Activated CD4-positive, alpha-beta memory T cell treated with anti-CD3 and anti-CD28 coated beads, Interleukin-2, amount 10 ng/mL, durations not matched to agents 7 days and 5 days (primary cell): Measurements from ENCODE around the gene DLGAP3. TPM values are rescaled to one million over a fixed set of nuclear protein-coding genes. Genes with fewer than 3 reads are reported as not detected.

Source experiments
- CTCF ChIA-PET: fragments of 350-600 bp; sonication (Branson Sonifier 250); formaldehyde crosslinking; loops from one replicate; lab custom pipeline; 2021; ENCODE audit warnings: antibody characterized with exemption, inconsistent platforms; lab: Charles Lee
- POLR2A ChIA-PET: fragments of 350-600 bp; sonication (Branson Sonifier 250); formaldehyde crosslinking; loops from one replicate; lab custom pipeline; 2021; ENCODE audit warnings: antibody characterized with exemption; lab: Charles Lee
- DNase-seq: peaks from one replicate; pipeline ENCODE4 v3.0.0-alpha.2; 2020
- H3K27ac Mint-ChIP-seq: one replicate; pipeline ENCODE4 v1.8.0; 2021; ENCODE audit warnings: mild to moderate bottlenecking, mixed read lengths
- H3K27me3 Mint-ChIP-seq: one replicate; pipeline ENCODE4 v1.8.0; 2021; ENCODE audit warnings: mixed read lengths
- H3K36me3 Mint-ChIP-seq: one replicate; pipeline ENCODE4 v1.8.0; 2021; ENCODE audit warnings: low read depth, mixed read lengths
- H3K4me1 Mint-ChIP-seq: one replicate; pipeline ENCODE4 v1.8.0; 2021; ENCODE audit warnings: mixed read lengths
- H3K4me3 Mint-ChIP-seq: one replicate; pipeline ENCODE4 v1.8.0; 2021; ENCODE audit warnings: mild to moderate bottlenecking, mixed read lengths
- H3K9me3 Mint-ChIP-seq: one replicate; pipeline ENCODE4 v1.8.0; 2021; ENCODE audit warnings: mixed read lengths
- total RNA-seq, 2 experiments: library from RNA; stranded (reverse); gene quantifications; one replicate each; pipeline ENCODE4 v1.2.3, GENCODE V29; 2021

The DLGAP3 gene
- total RNA-seq, 2 experiments from 2014 or later: 0.55 to 0.88 TPM

- no peak for DNase-seq
- CTCF ChIA-PET: interaction anchor here (0.7 to 4.6 kb wide), 8 partner anchors 10 to 616 kb away, joined by 3 to 38 read pairs (median 5); partner anchors contain the start of genes SFPQ and TMEM35B
- POLR2A ChIA-PET: interaction anchor here (1.5 to 2.1 kb wide), 2 partner anchors 14 to 323 kb away, joined by 7 to 9 read pairs; no protein-coding TSS in a partner anchor
- H3K9me3 Mint-ChIP-seq: no peaks in the 10 kb centered on the region
- H3K27me3 Mint-ChIP-seq: peaks cover 23% of the 10 kb centered on the region
- peaks cover 26% of the 10 kb centered on the region for H3K4me1 Mint-ChIP-seq
- no peak overlapping the region for H3K4me3 Mint-ChIP-seq
- H3K27ac Mint-ChIP-seq: no peak overlapping the region
- H3K36me3 Mint-ChIP-seq: no peaks in the 10 kb centered on the region
Measured at GRCh38 chr1:34867415-34867814, 62.0 kb downstream of the DLGAP3 start.

- Mint-ChIP-seq H3K27ac (no peak overlapping the region), H3K4me1 (peaks cover 26% of the 10 kb centered on the region), H3K4me3 (peak overlapping the region; percentile 77), H3K36me3 (no peaks in the 10 kb centered on the region), H3K9me3 (no peaks in the 10 kb centered on the region), H3K27me3 (peaks cover 17% of the 10 kb centered on the region)
- CTCF ChIA-PET: interaction anchor here (0.6 to 4.6 kb wide), 16 partner anchors 8 to 617 kb away, joined by 3 to 38 read pairs (median 4); partner anchors contain the start of genes SFPQ, TMEM35B and ZMYM1
- no peak for DNase-seq
- POLR2A ChIA-PET: interaction anchor here (0.6 to 2.1 kb wide), 7 partner anchors 14 to 401 kb away, joined by 3 to 9 read pairs (median 7); partner anchors contain the start of genes TMEM35B, ZMYM1 and ZMYM4
Measured at GRCh38 chr1:34866762-34867109, 62.7 kb downstream of the DLGAP3 start.

GRCh38 chr1:34865981-34866761, 63.3 kb downstream of the DLGAP3 start:
- Mint-ChIP-seq H3K9me3 (no peaks in the 10 kb centered on the region), H3K27ac (peak overlapping the region; percentile 69), H3K4me1 (peaks cover 26% of the 10 kb centered on the region), H3K27me3 (peaks cover 11% of the 10 kb centered on the region), H3K4me3 (peak overlapping the region; percentile 77), H3K36me3 (no peaks in the 10 kb centered on the region)
- CTCF ChIA-PET: interaction anchor here (0.6 to 4.6 kb wide), 16 partner anchors 9 to 618 kb away, joined by 3 to 38 read pairs (median 4); partner anchors contain the start of genes SFPQ, TMEM35B and ZMYM1
- POLR2A ChIA-PET: interaction anchor here (0.6 to 2.1 kb wide), 7 partner anchors 13 to 402 kb away, joined by 3 to 9 read pairs (median 7); partner anchors contain the start of genes TMEM35B, ZMYM1 and ZMYM4
- peak; percentile 91 for DNase-seq

- H3K36me3 Mint-ChIP-seq: no peaks in the 10 kb centered on the region
- H3K4me1 Mint-ChIP-seq: peaks cover 26% of the 10 kb centered on the region
- peak overlapping the region; percentile 49 for H3K4me3 Mint-ChIP-seq
- H3K9me3 Mint-ChIP-seq: no peaks in the 10 kb centered on the region
- ChIA-PET CTCF (interaction anchor here (0.9 to 4.6 kb wide), 7 partner anchors 9 to 28 kb away, joined by 3 to 38 read pairs (median 5); no protein-coding TSS in a partner anchor), POLR2A (interaction anchor here (1.2 to 2.1 kb wide), 4 partner anchors 12 to 214 kb away, joined by 5 to 9 read pairs (median 7); partner anchors contain the start of genes TMEM35B and ZMYM1)
- no peak for DNase-seq
- no peak overlapping the region for H3K27ac Mint-ChIP-seq
- H3K27me3 Mint-ChIP-seq: peaks cover 8% of the 10 kb centered on the region
Measured at GRCh38 chr1:34865573-34865972, 63.9 kb downstream of the DLGAP3 start.

GRCh38 chr1:34864759-34865158, 64.7 kb downstream of the DLGAP3 start:
- POLR2A ChIA-PET: interaction anchor here (1.3 to 1.8 kb wide), 3 partner anchors 120 to 328 kb away, joined by 4 to 6 read pairs (median 5); partner anchors contain the start of genes SFPQ, TMEM35B and ZMYM1
- H3K27ac Mint-ChIP-seq: peak overlapping the region; percentile 79
- CTCF ChIA-PET: interaction anchor here (0.7 to 4.6 kb wide), 5 partner anchors 9 to 21 kb away, joined by 3 to 38 read pairs (median 3); no protein-coding TSS in a partner anchor
- H3K4me1 Mint-ChIP-seq: peaks cover 33% of the 10 kb centered on the region
- H3K27me3 Mint-ChIP-seq: peaks cover 8% of the 10 kb centered on the region
- no peak for DNase-seq
- H3K4me3 Mint-ChIP-seq: peak overlapping the region; percentile 58
- H3K9me3 Mint-ChIP-seq: no peaks in the 10 kb centered on the region
- no peaks in the 10 kb centered on the region for H3K36me3 Mint-ChIP-seq

- POLR2A ChIA-PET: interaction anchor here (1.0 to 1.8 kb wide), 3 partner anchors 11 to 329 kb away, joined by 4 to 6 read pairs (median 5); partner anchors contain the start of genes SFPQ and ZMYM1
- Mint-ChIP-seq H3K4me3 (no peak overlapping the region), H3K27me3 (peaks cover 8% of the 10 kb centered on the region), H3K36me3 (no peaks in the 10 kb centered on the region), H3K9me3 (no peaks in the 10 kb centered on the region), H3K27ac (peak overlapping the region; percentile 79), H3K4me1 (peaks cover 41% of the 10 kb centered on the region)
- CTCF ChIA-PET: interaction anchor here (4.6 kb wide), 1 partner anchor 11 kb away, joined by 38 read pairs; no protein-coding TSS in a partner anchor
- DNase-seq: peak; percentile 31
Measured at GRCh38 chr1:34863501-34863900, 65.9 kb downstream of the DLGAP3 start.

- Mint-ChIP-seq H3K9me3 (no peaks in the 10 kb centered on the region), H3K4me1 (peaks cover 55% of the 10 kb centered on the region), H3K4me3 (peak within 1 kb of the TSS; percentile 89), H3K36me3 (peaks cover 12% of the 10 kb centered on the region), H3K27me3 (no peaks in the 10 kb centered on the region), H3K27ac (peak within 1 kb of the TSS; percentile 84)
- CTCF ChIA-PET: interaction anchor here (0.7 to 1.6 kb wide), 9 partner anchors 9 to 411 kb away, joined by 3 to 9 read pairs (median 3); partner anchors contain the start of gene TMEM35B
- POLR2A ChIA-PET: interaction anchor here (0.6 to 1.8 kb wide), 14 partner anchors 9 to 910 kb away, joined by 3 to 20 read pairs (median 4); partner anchors contain the start of genes CLSPN, SFPQ, TMEM35B and ZMYM1
- DNase-seq: peak; percentile 93
Measured at GRCh38 chr1:34859446-34860200, 69.8 kb downstream of the DLGAP3 start, which contains the start of gene SMIM12. Gene SMIM12 (minus strand): TSS chr1:34859749. CDS start chr1:34855977, 3,772 bp downstream.

- no peaks in the 10 kb centered on the region for H3K9me3 Mint-ChIP-seq
- ChIA-PET CTCF (interaction anchor here (0.7 to 1.6 kb wide), 6 partner anchors 11 to 411 kb away, joined by 3 to 9 read pairs (median 3); no protein-coding TSS in a partner anchor), POLR2A (interaction anchor here (0.9 to 1.6 kb wide), 7 partner anchors 11 to 911 kb away, joined by 3 to 20 read pairs (median 7); partner anchors contain the start of genes CLSPN, TMEM35B and ZMYM1)
- H3K36me3 Mint-ChIP-seq: peaks cover 12% of the 10 kb centered on the region
- peak overlapping the region; percentile 84 for H3K27ac Mint-ChIP-seq
- no peaks in the 10 kb centered on the region for H3K27me3 Mint-ChIP-seq
- H3K4me3 Mint-ChIP-seq: peak overlapping the region; percentile 89
- peaks cover 48% of the 10 kb centered on the region for H3K4me1 Mint-ChIP-seq
- DNase-seq: peak; percentile 47
Measured at GRCh38 chr1:34858901-34859445, 70.5 kb downstream of the DLGAP3 start.

GRCh38 chr1:34856697-34857096, 72.8 kb downstream of the DLGAP3 start:
- no peak for DNase-seq
- no peaks in the 10 kb centered on the region for H3K9me3 Mint-ChIP-seq
- no peaks in the 10 kb centered on the region for H3K27me3 Mint-ChIP-seq
- CTCF ChIA-PET: interaction anchor here (0.9 kb wide), 1 partner anchor 10 kb away, joined by 3 read pairs; no protein-coding TSS in a partner anchor
- POLR2A ChIA-PET: no interaction called here
- H3K27ac Mint-ChIP-seq: no peak overlapping the region
- H3K4me1 Mint-ChIP-seq: peaks cover 43% of the 10 kb centered on the region
- no peak overlapping the region for H3K4me3 Mint-ChIP-seq
- H3K36me3 Mint-ChIP-seq: peaks cover 26% of the 10 kb centered on the region

GRCh38 chr1:34852677-34853217, 76.7 kb downstream of the DLGAP3 start:
- peaks cover 41% of the 10 kb centered on the region for H3K36me3 Mint-ChIP-seq
- CTCF ChIA-PET: interaction anchor here (0.6 to 2.5 kb wide), 45 partner anchors 9 to 1619 kb away, joined by 3 to 38 read pairs (median 4); partner anchors contain the start of genes CLSPN, SFPQ, TMEM35B and ZMYM1
- H3K27me3 Mint-ChIP-seq: no peaks in the 10 kb centered on the region
- peaks cover 21% of the 10 kb centered on the region for H3K4me1 Mint-ChIP-seq
- no peaks in the 10 kb centered on the region for H3K9me3 Mint-ChIP-seq
- peak; percentile 92 for DNase-seq
- no peak overlapping the region for H3K4me3 Mint-ChIP-seq
- POLR2A ChIA-PET: interaction anchor here (0.7 to 1.1 kb wide), 5 partner anchors 11 to 132 kb away, joined by 3 to 9 read pairs (median 5); partner anchors contain the start of gene TMEM35B
- peak overlapping the region; percentile 61 for H3K27ac Mint-ChIP-seq
